T-helper 1 cell treated with Interleukin-12 subunit alpha and Interleukin-12 subunit beta and Interleukin-4 antibody, amounts not matched to agents 30 μg/mL and 1 μg/mL, for 36 hours (primary cell): ENCODE data around the gene RALGPS2.
"Not testable (repeated sequence)": the region's sequence is repeated elsewhere in the genome, so short reads cannot be mapped to it uniquely, and the experiment has no call there.

Experiments used
- H3K27ac Mint-ChIP-seq: one replicate; pipeline ENCODE4 v1.8.0; 2021; ENCODE audit warnings: mild to moderate bottlenecking, mixed read lengths
- H3K27me3 Mint-ChIP-seq: one replicate; pipeline ENCODE4 v1.8.0; 2021; ENCODE audit warnings: low read depth, mixed read lengths
- H3K36me3 Mint-ChIP-seq: one replicate; pipeline ENCODE4 v1.8.0; 2021; ENCODE audit warnings: low read depth, mixed read lengths
- H3K4me1 Mint-ChIP-seq: one replicate; pipeline ENCODE4 v1.8.0; 2021; ENCODE audit warnings: low read depth, mixed read lengths
- H3K4me3 Mint-ChIP-seq: one replicate; pipeline ENCODE4 v1.8.0; 2021; ENCODE audit warnings: mild to moderate bottlenecking, moderate library complexity, mixed read lengths
- H3K9me3 Mint-ChIP-seq: one replicate; pipeline ENCODE4 v1.8.0; 2021; ENCODE audit warnings: mixed read lengths

The RALGPS2 gene

GRCh38 chr1:178949866-178950265, 224.8 kb downstream of the RALGPS2 start:
- not testable (repeated sequence) for H3K36me3 Mint-ChIP-seq, H3K27me3 Mint-ChIP-seq, H3K4me3 Mint-ChIP-seq, H3K27ac Mint-ChIP-seq, H3K4me1 Mint-ChIP-seq, H3K9me3 Mint-ChIP-seq

DNA sequence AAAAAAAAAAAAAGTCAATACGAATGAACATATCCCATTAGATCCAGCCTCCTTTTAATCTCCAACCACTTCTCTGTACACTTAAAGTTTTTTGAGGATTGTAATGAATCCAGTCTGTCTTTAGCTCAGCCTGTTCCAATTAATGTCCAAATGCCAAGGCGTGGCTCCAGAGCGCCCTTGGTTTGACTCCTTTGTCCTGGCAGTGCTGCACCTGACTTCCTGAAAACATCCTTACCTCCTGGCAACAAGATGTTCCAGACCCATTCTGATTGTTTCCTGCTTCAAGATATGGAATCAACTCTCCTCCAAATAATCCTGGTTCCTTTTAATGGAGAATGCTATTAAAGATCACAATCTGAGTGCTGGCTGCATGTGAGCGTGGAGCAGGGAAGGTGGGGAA, 226.6 kb downstream of the RALGPS2 start:
- Mint-ChIP-seq H3K27me3 (no peaks in the 10 kb centered on the region), H3K36me3 (no peaks in the 10 kb centered on the region), H3K4me3 (no peak overlapping the region), H3K4me1 (no peaks in the 10 kb centered on the region), H3K9me3 (no peaks in the 10 kb centered on the region), H3K27ac (no peak overlapping the region)

DNA sequence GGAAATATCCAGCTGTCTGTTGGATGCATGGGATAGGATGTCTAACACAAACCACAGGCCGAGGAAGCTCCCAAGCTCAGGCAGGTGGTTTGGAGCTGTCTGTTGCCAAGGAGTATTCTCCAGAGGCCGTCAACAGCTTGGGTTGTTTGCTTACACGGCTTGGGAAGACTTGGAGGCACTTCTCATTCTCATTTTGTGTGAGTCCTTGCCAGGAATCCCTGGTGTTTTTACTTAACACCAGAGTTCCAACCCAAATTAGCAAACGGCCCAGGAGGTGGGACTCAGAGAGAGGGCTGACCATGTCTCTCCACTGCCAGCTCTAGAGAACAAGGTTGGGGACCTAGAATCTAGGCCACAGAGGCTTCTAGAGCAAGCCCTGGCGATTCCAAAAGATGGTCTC, 228.0 kb downstream of the RALGPS2 start:
- H3K27me3 Mint-ChIP-seq: no peaks in the 10 kb centered on the region
- no peak overlapping the region for H3K27ac Mint-ChIP-seq

DNA sequence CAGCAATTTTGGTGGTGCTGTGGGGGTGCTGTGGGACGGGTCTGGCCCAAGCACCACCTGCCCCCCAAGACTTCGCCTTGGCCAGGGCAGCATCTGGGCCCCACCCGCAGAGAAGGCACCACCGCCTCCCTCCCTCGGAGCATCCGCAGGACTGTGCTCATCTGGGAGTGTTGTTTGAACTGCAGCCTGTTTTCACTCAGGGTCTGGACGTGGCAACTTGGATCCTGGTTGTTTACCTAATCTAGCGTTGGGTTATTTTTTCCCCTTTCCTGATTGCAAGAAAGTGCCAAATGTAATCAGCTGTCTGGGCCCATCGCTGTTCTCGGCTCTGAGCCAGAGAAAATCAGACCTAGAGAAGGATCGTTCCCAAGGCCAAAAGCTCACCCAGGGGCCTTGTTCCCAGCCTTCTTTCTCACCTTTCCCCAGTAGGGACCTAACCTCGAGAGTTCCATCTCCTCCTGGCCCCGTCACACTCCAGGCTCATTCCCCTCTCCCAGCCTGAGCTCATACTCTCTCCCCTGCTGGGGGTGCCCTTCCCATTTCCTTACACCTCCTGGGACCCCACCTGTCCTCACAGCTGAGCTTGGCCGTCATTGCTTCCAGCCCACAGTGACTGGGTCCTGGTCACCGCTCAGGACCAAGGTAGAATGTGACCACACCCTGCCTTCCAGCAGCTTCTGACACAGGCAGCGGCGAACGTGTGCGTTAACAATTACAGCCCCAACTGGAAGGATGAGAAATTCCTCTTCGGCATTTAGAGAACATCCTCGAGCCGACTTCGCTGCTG, 228.7 kb downstream of the RALGPS2 start:
- Mint-ChIP-seq H3K27ac (no peak overlapping the region), H3K4me1 (no peaks in the 10 kb centered on the region), H3K9me3 (no peaks in the 10 kb centered on the region), H3K36me3 (no peaks in the 10 kb centered on the region), H3K27me3 (no peaks in the 10 kb centered on the region), H3K4me3 (no peak overlapping the region)

More for the DNA sequence above, 228.0 kb downstream of the RALGPS2 start:
- Mint-ChIP-seq H3K9me3 (no peaks in the 10 kb centered on the region), H3K4me1 (no peaks in the 10 kb centered on the region), H3K36me3 (no peaks in the 10 kb centered on the region), H3K4me3 (no peak overlapping the region)

DNA sequence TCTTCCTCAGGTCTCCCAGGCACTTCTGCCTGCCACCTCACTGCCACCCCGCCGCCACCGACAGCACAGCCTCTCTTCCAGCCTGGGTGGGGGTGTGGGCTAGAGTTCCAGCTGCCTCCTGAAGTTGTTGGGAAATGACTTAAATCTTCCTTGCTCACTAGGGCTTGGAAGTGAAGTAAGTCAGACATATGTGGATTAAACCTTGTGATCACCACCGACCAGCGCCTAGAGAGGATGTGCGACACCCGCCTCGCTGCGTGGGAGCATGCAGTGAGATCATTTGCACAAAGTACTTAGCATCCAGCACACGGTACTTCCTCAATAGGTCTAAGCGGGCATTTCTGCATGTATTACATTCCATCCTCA, 229.3 kb downstream of the RALGPS2 start:
- Mint-ChIP-seq H3K4me1 (no peaks in the 10 kb centered on the region), H3K36me3 (no peaks in the 10 kb centered on the region), H3K27me3 (no peaks in the 10 kb centered on the region), H3K4me3 (no peak overlapping the region), H3K9me3 (no peaks in the 10 kb centered on the region), H3K27ac (no peak overlapping the region)

- no peaks in the 10 kb centered on the region for H3K36me3 Mint-ChIP-seq
- no peak overlapping the region for H3K27ac Mint-ChIP-seq
- no peaks in the 10 kb centered on the region for H3K27me3 Mint-ChIP-seq
- no peak overlapping the region for H3K4me3 Mint-ChIP-seq
- no peaks in the 10 kb centered on the region for H3K4me1 Mint-ChIP-seq
- H3K9me3 Mint-ChIP-seq: no peaks in the 10 kb centered on the region
These were observed 229.9 kb downstream of the RALGPS2 start for GRCh38 chr1:178954937-178955336.

DNA sequence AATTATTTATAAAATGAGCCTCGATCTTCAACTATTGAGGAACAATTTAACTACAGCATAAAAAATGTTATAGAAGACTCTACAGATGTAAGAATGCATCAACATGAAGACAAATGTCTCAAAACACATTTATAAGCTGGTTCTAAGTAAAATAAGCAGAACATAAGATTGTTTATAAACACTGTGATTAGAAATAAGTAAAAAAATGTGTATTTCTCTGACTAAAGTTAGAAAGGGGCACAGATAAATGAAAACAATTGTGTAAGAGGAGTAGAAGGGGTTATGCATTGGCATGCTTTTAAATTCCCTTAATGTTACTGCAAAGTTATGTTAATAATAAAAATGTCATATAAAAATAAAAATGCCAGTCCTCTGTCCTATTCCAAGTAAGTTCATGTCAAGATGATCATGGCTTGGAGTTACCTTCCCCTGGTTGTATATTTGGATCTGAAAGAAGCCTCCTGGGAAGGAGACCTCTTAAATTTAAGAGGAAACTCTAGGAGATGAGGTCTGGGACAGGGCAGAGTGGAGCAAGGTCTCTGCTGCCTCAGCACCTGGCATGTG, 230.4 kb downstream of the RALGPS2 start:
- Mint-ChIP-seq H3K27me3 (no peaks in the 10 kb centered on the region), H3K4me1 (no peaks in the 10 kb centered on the region), H3K4me3 (no peak overlapping the region), H3K27ac (no peak overlapping the region), H3K36me3 (no peaks in the 10 kb centered on the region), H3K9me3 (no peaks in the 10 kb centered on the region)

- Mint-ChIP-seq H3K4me3 (no peak overlapping the region), H3K9me3 (peaks cover 3% of the 10 kb centered on the region), H3K4me1 (no peaks in the 10 kb centered on the region), H3K27me3 (no peaks in the 10 kb centered on the region), H3K36me3 (no peaks in the 10 kb centered on the region), H3K27ac (no peak overlapping the region)
These were observed 233.4 kb downstream of the RALGPS2 start for GRCh38 chr1:178958491-178958890.

- Mint-ChIP-seq H3K9me3 (peaks cover 3% of the 10 kb centered on the region), H3K27ac (no peak overlapping the region), H3K4me3 (no peak overlapping the region), H3K36me3 (no peaks in the 10 kb centered on the region), H3K4me1 (no peaks in the 10 kb centered on the region), H3K27me3 (no peaks in the 10 kb centered on the region)
These were observed 234.8 kb downstream of the RALGPS2 start for GRCh38 chr1:178959543-178960460.

DNA sequence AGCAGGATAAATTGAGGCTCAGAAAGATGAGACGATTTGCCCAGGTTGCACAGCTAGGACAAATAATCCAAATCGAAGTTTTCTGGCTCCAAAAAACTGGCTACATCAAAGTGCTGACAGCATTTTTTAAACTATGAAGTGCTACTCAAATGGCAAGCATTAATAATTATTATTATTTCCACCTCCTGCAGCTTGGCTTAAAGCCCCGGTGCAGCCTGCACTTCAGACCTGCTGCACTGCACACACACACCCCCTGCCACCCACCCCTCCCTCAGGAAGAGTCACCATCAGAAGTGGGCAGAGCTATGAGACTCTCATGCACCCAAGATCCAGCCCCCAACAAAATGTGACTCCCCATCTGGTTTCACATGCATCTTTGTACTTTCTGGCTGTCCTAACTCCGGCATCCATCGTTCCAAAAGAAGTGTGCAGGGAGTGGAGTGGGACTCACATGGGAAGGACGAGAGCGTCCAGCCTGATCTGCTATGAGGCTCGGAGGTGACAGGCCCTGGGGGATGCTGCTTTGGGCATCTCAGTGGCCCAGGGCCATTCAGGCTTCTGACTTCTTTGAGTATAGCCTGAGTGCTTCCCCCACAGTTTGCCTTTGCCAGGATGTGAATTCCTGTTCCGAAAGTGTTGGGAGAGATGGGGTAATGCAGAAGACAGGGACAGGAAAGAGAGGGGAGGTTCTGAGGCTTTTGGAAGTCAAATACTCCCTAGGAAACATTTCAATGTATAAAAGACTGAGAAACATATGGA, 235.6 kb downstream of the RALGPS2 start:
- peaks cover 10% of the 10 kb centered on the region for H3K9me3 Mint-ChIP-seq
- H3K27me3 Mint-ChIP-seq: no peaks in the 10 kb centered on the region
- no peaks in the 10 kb centered on the region for H3K4me1 Mint-ChIP-seq
- H3K4me3 Mint-ChIP-seq: no peak overlapping the region
- H3K27ac Mint-ChIP-seq: no peak overlapping the region
- H3K36me3 Mint-ChIP-seq: peaks cover 2% of the 10 kb centered on the region

GRCh38 chr1:178961331-178961730, 236.3 kb downstream of the RALGPS2 start:
- no peak overlapping the region for H3K4me3 Mint-ChIP-seq
- no peak overlapping the region for H3K27ac Mint-ChIP-seq

DNA sequence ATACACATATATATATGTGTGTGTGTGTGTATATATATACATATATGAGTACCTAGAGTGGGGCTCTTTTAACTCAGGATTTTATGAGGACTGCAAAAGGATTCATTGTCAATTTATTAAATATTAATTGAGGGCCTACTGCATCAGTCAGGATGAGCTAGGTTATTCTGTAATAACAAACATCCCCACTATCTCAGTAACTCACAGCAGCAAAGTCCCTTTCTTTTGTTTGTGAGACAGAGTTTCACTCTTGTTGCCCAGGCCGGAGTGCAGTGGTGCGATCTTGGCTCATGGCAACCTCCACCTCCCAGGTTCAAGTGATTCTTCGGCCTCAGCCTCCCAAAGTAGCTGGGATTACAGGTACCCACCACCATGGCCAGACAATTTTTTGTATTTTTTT, 236.8 kb downstream of the RALGPS2 start:
- Mint-ChIP-seq H3K27me3 (no peaks in the 10 kb centered on the region), H3K4me3 (no peak overlapping the region), H3K27ac (no peak overlapping the region), H3K9me3 (peaks cover 10% of the 10 kb centered on the region), H3K36me3 (peaks cover 2% of the 10 kb centered on the region), H3K4me1 (no peaks in the 10 kb centered on the region)

More at GRCh38 chr1:178961331-178961730, 236.3 kb downstream of the RALGPS2 start:
- H3K36me3 Mint-ChIP-seq: peaks cover 2% of the 10 kb centered on the region
- H3K4me1 Mint-ChIP-seq: no peaks in the 10 kb centered on the region
- no peaks in the 10 kb centered on the region for H3K27me3 Mint-ChIP-seq
- H3K9me3 Mint-ChIP-seq: peaks cover 10% of the 10 kb centered on the region

GRCh38 chr1:178962853-178963711, 238.0 kb downstream of the RALGPS2 start:
- peaks cover 10% of the 10 kb centered on the region for H3K9me3 Mint-ChIP-seq
- no peak overlapping the region for H3K27ac Mint-ChIP-seq
- H3K36me3 Mint-ChIP-seq: peaks cover 2% of the 10 kb centered on the region
- H3K27me3 Mint-ChIP-seq: no peaks in the 10 kb centered on the region
- H3K4me1 Mint-ChIP-seq: no peaks in the 10 kb centered on the region
- no peak overlapping the region for H3K4me3 Mint-ChIP-seq
